GM10266 (cell line): ENCODE measurements around the gene UBTD1.

Experiments
- DNase-seq: peaks from one replicate; pipeline ENCODE4 v3.0.0; 2012; ENCODE audit errors: extremely low spot score
- TF ChIP-seq, protein P1 (sequence below): IDR thresholded peaks from 2 replicates; pipeline ENCODE4 v1.5.1; 2012; ENCODE audit warnings: mild to moderate bottlenecking, low read depth; ENCODE audit not compliant: control insufficient read depth, insufficient read depth; ENCODE audit errors: missing control alignments

UBTD1 gene

DNA sequence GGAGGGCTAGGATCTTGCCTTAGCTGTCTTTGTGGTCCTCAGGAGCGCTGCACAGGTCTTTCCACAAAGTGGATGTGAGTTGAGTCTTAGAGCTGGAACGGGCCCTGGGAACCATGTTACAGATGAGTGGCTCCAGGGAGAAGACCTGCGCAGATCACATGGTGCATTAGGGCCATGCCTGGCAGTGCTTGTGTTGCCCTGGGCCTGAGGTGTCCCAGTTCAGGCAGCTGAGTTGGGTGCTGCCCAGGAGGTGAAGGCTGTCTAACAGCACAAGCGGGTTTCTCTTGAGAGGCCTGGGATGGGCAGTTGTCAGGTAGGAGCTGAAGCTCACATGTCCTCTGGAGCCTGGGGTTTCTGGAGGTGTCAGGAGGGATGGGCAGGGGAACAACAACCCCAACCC lies 40.1 kb downstream of the UBTD1 start:
- TF ChIP-seq, protein P1, sequence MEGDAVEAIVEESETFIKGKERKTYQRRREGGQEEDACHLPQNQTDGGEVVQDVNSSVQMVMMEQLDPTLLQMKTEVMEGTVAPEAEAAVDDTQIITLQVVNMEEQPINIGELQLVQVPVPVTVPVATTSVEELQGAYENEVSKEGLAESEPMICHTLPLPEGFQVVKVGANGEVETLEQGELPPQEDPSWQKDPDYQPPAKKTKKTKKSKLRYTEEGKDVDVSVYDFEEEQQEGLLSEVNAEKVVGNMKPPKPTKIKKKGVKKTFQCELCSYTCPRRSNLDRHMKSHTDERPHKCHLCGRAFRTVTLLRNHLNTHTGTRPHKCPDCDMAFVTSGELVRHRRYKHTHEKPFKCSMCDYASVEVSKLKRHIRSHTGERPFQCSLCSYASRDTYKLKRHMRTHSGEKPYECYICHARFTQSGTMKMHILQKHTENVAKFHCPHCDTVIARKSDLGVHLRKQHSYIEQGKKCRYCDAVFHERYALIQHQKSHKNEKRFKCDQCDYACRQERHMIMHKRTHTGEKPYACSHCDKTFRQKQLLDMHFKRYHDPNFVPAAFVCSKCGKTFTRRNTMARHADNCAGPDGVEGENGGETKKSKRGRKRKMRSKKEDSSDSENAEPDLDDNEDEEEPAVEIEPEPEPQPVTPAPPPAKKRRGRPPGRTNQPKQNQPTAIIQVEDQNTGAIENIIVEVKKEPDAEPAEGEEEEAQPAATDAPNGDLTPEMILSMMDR, result no peak
- no peak for DNase-seq

- DNase-seq, result no peak
- TF ChIP-seq, protein P1, result no peak
These were observed 40.9 kb downstream of the UBTD1 start for GRCh38 chr10:97539523-97540200.

- TF ChIP-seq, protein P1, result no peak
- no peak for DNase-seq
These were observed 42.2 kb downstream of the UBTD1 start for GRCh38 chr10:97540669-97541500.

GRCh38 chr10:97542169-97543024 lies 43.7 kb downstream of the UBTD1 start:
- TF ChIP-seq, protein P1, result no peak
- DNase-seq, result no peak

GRCh38 chr10:97543025-97543546 lies 44.4 kb downstream of the UBTD1 start:
- no peak for DNase-seq
- TF ChIP-seq, protein P1, result no peak

GRCh38 chr10:97546456-97547270 lies 47.9 kb downstream of the UBTD1 start:
- TF ChIP-seq, protein P1, result no peak
- DNase-seq, result no peak
